GM12878 (cell line): ENCODE measurements around the gene PPP2R5C. TPM values are rescaled to one million over a fixed set of nuclear protein-coding genes. Genes with fewer than 3 reads are reported as not detected.

Source experiments
- BMI1 ChIP-seq: fragments of 450-650 bp; IDR thresholded peaks from 2 replicates; pipeline ENCODE4 v1.6.1; 2016; ENCODE audit warnings: mild to moderate bottlenecking, moderate library complexity, borderline replicate concordance
- CEBPB ChIP-seq, 2 experiments: fragments of 150-350 bp in 1 of 2; IDR thresholded peaks; 2 replicates each; pipeline ENCODE4 v1.6.1; 2012 to 2014; ENCODE audit warnings: low read depth in 2 of 2, low read length in 2 of 2, borderline replicate concordance in 1 of 2, inconsistent platforms in 1 of 2
- ELK1 ChIP-seq: IDR thresholded peaks from 2 replicates; pipeline ENCODE4 v1.6.1; 2012; ENCODE audit warnings: low read depth, low read length, improper control_type of control experiment
- EZH2 ChIP-seq: IDR thresholded peaks from 2 replicates; pipeline ENCODE4 v1.6.1; 2012; ENCODE audit warnings: low read depth, mild to moderate bottlenecking, control low read depth, inconsistent platforms, low read length, borderline replicate concordance; ENCODE audit not compliant: control insufficient read depth
- HDGF ChIP-seq: fragments of 450-650 bp; IDR thresholded peaks from 2 replicates; pipeline ENCODE4 v1.6.1; 2016; ENCODE audit warnings: antibody characterized with exemption
- HSF1 ChIP-seq: fragments of 150-350 bp; IDR thresholded peaks from 2 replicates; pipeline ENCODE4 v1.6.1; 2014; ENCODE audit warnings: mild to moderate bottlenecking, low read depth, low read length
- JUND ChIP-seq: IDR thresholded peaks from 2 replicates; pipeline ENCODE4 v1.6.1; 2012; ENCODE audit warnings: low read depth, mild to moderate bottlenecking, low read length, improper control_type of control experiment, moderate library complexity
- KAT2A ChIP-seq: conservative IDR thresholded peaks from 2 replicates; pipeline ENCODE4 v1.6.1; 2011; ENCODE audit warnings: low read depth, low read length; ENCODE audit not compliant: control insufficient read depth
- PAX8 ChIP-seq: fragments of 450-650 bp; IDR thresholded peaks from 2 replicates; pipeline ENCODE4 v1.6.1; 2017; ENCODE audit warnings: mild to moderate bottlenecking, moderate library complexity
- REST ChIP-seq: IDR thresholded peaks from 2 replicates; pipeline ENCODE4 v1.6.1; 2012; ENCODE audit warnings: mild to moderate bottlenecking, low read depth, low read length
- RFX5 ChIP-seq: IDR thresholded peaks from 2 replicates; pipeline ENCODE4 v1.6.1; 2011; ENCODE audit warnings: low read depth, low read length, improper control_type of control experiment
- RUNX3 ChIP-seq: IDR thresholded peaks from 2 replicates; pipeline ENCODE4 v1.6.1; 2012; ENCODE audit warnings: low read length, inconsistent platforms
- SP1 ChIP-seq: IDR thresholded peaks from one replicate; pipeline ENCODE4 v1.6.1; 2011; ENCODE audit warnings: low read depth, low read length
- TCF3 ChIP-seq: IDR thresholded peaks from 2 replicates; pipeline ENCODE4 v1.6.1; 2012; ENCODE audit warnings: low read depth, mild to moderate bottlenecking, low read length, borderline replicate concordance; ENCODE audit not compliant: insufficient read depth
- TCF7 ChIP-seq: IDR thresholded peaks from 2 replicates; pipeline ENCODE4 v1.6.1; 2014; ENCODE audit warnings: antibody characterized with exemption, borderline replicate concordance
- polyA plus RNA-seq, 11 experiments: library from polyadenylated mRNA; depleted of rRNA in 4 of 11; unstranded in 6 of 11; stranded (reverse) in 5 of 11; fragments of >200 nt; fragmentation: Nextera tagmentation in 4 of 11; fragmentation: Illumina TruSeq in 1 of 11; extraction: Ambion mirVana in 4 of 11; extraction: Trizol in 1 of 11; gene quantifications; 1 replicate in 1 of 11; 2 replicates in 10 of 11; pipeline versions ENCODE4 v1.2.1 to v1.2.3, GENCODE V29; 2011 to 2016; ENCODE audit warnings: inconsistent platforms in 2 of 11, missing spikeins in 2 of 11, low read depth in 1 of 11
- total RNA-seq, 4 experiments: library from RNA; depleted of rRNA in 3 of 4; stranded (reverse); fragments of >200 nt in 3 of 4; fragmentation: Illumina TruSeq in 1 of 4; extraction: Trizol in 1 of 4; gene quantifications; 2 replicates each; pipeline versions ENCODE4 v1.2.1 to v1.2.3, GENCODE V29; 2013 to 2021
- TF ChIP-seq, protein P1 (sequence below): fragments of 450-650 bp; IDR thresholded peaks from 2 replicates; pipeline ENCODE4 v1.6.1; 2018; ENCODE audit warnings: borderline replicate concordance, mild to moderate bottlenecking; ENCODE audit not compliant: partially characterized antibody

PPP2R5C gene
- total and polyA plus RNA-seq, 10 of the 15 experiments (the other 5 are each of a cell fraction or from before 2014, with no cell fraction given): 106 to 199 (median 144) TPM

- TF ChIP-seq CEBPB (IDR thresholded peaks at IDR 0.05; ENCODE audit: borderline replicate concordance in 1 of 2, low read depth in 2 of 2, low read length in 2 of 2) (no peak; a peak in 1 of 4 replicates), BMI1 (no peak), EZH2 (no peak), JUND (peak; percentile 37; the same call in 1 of the 2 replicates), ELK1 (no peak), PAX8 (no peak), RUNX3 (peak; percentile 70), KAT2A (no peak), HSF1 (no peak), REST (no peak), HDGF (no peak), SP1 (peak; percentile 66), RFX5 (0 out of 2 replicates have a peak, but pooled peaks have one; percentile 16), TCF3 (peak; percentile 99), TCF7 (0 out of 2 replicates have a peak, but pooled peaks have one; percentile 41)
- TF ChIP-seq, protein P1, sequence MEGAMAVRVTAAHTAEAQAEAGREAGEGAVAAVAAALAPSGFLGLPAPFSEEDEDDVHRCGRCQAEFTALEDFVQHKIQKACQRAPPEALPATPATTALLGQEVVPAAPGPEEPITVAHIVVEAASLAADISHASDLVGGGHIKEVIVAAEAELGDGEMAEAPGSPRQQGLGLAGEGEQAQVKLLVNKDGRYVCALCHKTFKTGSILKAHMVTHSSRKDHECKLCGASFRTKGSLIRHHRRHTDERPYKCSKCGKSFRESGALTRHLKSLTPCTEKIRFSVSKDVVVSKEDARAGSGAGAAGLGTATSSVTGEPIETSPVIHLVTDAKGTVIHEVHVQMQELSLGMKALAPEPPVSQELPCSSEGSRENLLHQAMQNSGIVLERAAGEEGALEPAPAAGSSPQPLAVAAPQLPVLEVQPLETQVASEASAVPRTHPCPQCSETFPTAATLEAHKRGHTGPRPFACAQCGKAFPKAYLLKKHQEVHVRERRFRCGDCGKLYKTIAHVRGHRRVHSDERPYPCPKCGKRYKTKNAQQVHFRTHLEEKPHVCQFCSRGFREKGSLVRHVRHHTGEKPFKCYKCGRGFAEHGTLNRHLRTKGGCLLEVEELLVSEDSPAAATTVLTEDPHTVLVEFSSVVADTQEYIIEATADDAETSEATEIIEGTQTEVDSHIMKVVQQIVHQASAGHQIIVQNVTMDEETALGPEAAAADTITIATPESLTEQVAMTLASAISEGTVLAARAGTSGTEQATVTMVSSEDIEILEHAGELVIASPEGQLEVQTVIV: no peak
Observed at GRCh38 chr14:101876555-101876938, 115.0 kb downstream of the PPP2R5C start (continued).
